SK-N-MC (cell line): Measurements from ENCODE around the gene SUN1.

Experiments
- EZH2 ChIP-seq: fragments of 200-600 bp; sonication (generic); IDR thresholded peaks from one replicate; pipeline ENCODE4 v1.6.1; 2017; ENCODE audit warnings: antibody characterized with exemption
- POLR2AphosphoS5 ChIP-seq: IDR thresholded peaks from 2 replicates; pipeline ENCODE4 v1.6.1; 2012; ENCODE audit warnings: mild to moderate bottlenecking, low read depth, low read length, borderline replicate concordance

- no peak for TF ChIP-seq POLR2AphosphoS5
- no peak for TF ChIP-seq EZH2
Measured at GRCh38 chr7:783556-784490, 48.5 kb upstream of the SUN1 start.
